Measurements from ENCODE around the gene VOPP1.
A peak's percentile ranks its signal among the peaks of the same experiment; 100 is the strongest.

VOPP1 gene

GRCh38 chr7:55558962-55559920 lies 13.1 kb downstream of the VOPP1 start:
- no peak for DNase-seq (ENCODE audit: insufficient read length, low spot score)
- peak; percentile 63 for FAIRE-seq
- TF ChIP-seq SPI1 (IDR thresholded peaks at IDR 0.05; ENCODE audit: low read depth, low read length) = no peak
- TF ChIP-seq POU2F2 (IDR thresholded peaks at IDR 0.05; ENCODE audit: low read depth, low read length) = no peak
- no peak for TF ChIP-seq POLR2A (IDR thresholded peaks at IDR 0.05; ENCODE audit: low read depth, low read length)
- TF ChIP-seq PAX5 (IDR thresholded peaks at IDR 0.05; ENCODE audit: insufficient read depth, low read length, severe bottlenecking) = no peak

GRCh38 chr7:55557666-55558188 lies 14.6 kb downstream of the VOPP1 start:
- TF ChIP-seq SPI1 (IDR thresholded peaks at IDR 0.05; ENCODE audit: low read depth, low read length) (no peak), PAX5 (IDR thresholded peaks at IDR 0.05; ENCODE audit: insufficient read depth, low read length, severe bottlenecking) (no peak), POLR2A (IDR thresholded peaks at IDR 0.05; ENCODE audit: low read depth, low read length) (peak; percentile 73), TAF1 (IDR thresholded peaks at IDR 0.05; ENCODE audit: low read depth, low read length) (peak; percentile 68), POLR2AphosphoS5 (IDR thresholded peaks at IDR 0.05; ENCODE audit: low read depth, low read length) (peak; percentile 81), POU2F2 (IDR thresholded peaks at IDR 0.05; ENCODE audit: low read depth, low read length) (peak; percentile 95)
- peak; percentile 53 for DNase-seq (ENCODE audit: insufficient read length, low spot score)
- FAIRE-seq = peak; percentile 97

GRCh38 chr7:55556492-55556891 lies 15.8 kb downstream of the VOPP1 start:
- no peak for FAIRE-seq

GRCh38 chr7:55556031-55556430 lies 16.3 kb downstream of the VOPP1 start:
- TF ChIP-seq SPI1 (IDR thresholded peaks at IDR 0.05; ENCODE audit: low read depth, low read length) = no peak
- FAIRE-seq = peak; percentile 80
- no peak for DNase-seq (ENCODE audit: insufficient read length, low spot score)

More at GRCh38 chr7:55556492-55556891, 15.8 kb downstream of the VOPP1 start:
- TF ChIP-seq POLR2AphosphoS5 (IDR thresholded peaks at IDR 0.05; ENCODE audit: low read depth, low read length) = no peak
- TF ChIP-seq POLR2A (IDR thresholded peaks at IDR 0.05; ENCODE audit: low read depth, low read length) = no peak
- TF ChIP-seq TAF1 (IDR thresholded peaks at IDR 0.05; ENCODE audit: low read depth, low read length) = no peak
- no peak for TF ChIP-seq POU2F2 (IDR thresholded peaks at IDR 0.05; ENCODE audit: low read depth, low read length)
- no peak for TF ChIP-seq SPI1 (IDR thresholded peaks at IDR 0.05; ENCODE audit: low read depth, low read length)
- TF ChIP-seq PAX5 (IDR thresholded peaks at IDR 0.05; ENCODE audit: insufficient read depth, low read length, severe bottlenecking) = no peak
- no peak for DNase-seq (ENCODE audit: insufficient read length, low spot score)

- TF ChIP-seq POLR2A (IDR thresholded peaks at IDR 0.05; ENCODE audit: low read depth, low read length) (peak; percentile 41; the same call in 1 of the 2 replicates), SPI1 (IDR thresholded peaks at IDR 0.05; ENCODE audit: low read depth, low read length) (no peak)
- no peak for DNase-seq (ENCODE audit: insufficient read length, low spot score)
- peak; percentile 64 for FAIRE-seq
Measured at GRCh38 chr7:55555160-55555559, 17.1 kb downstream of the VOPP1 start.

GRCh38 chr7:55554038-55554437 lies 18.3 kb downstream of the VOPP1 start:
- no peak for DNase-seq (ENCODE audit: insufficient read length, low spot score)
- no peak for TF ChIP-seq POLR2A (IDR thresholded peaks at IDR 0.05; ENCODE audit: low read depth, low read length)
- no peak for TF ChIP-seq TAF1 (IDR thresholded peaks at IDR 0.05; ENCODE audit: low read depth, low read length)
- TF ChIP-seq SPI1 (IDR thresholded peaks at IDR 0.05; ENCODE audit: low read depth, low read length) = no peak
- FAIRE-seq = peak; percentile 31

- DNase-seq (ENCODE audit: insufficient read length, low spot score) (no peak), FAIRE-seq (no peak)
- TF ChIP-seq POU2F2 (IDR thresholded peaks at IDR 0.05; ENCODE audit: low read depth, low read length) (no peak), POLR2AphosphoS5 (IDR thresholded peaks at IDR 0.05; ENCODE audit: low read depth, low read length) (no peak), POLR2A (IDR thresholded peaks at IDR 0.05; ENCODE audit: low read depth, low read length) (no peak)
Measured at GRCh38 chr7:55553024-55553345, 19.3 kb downstream of the VOPP1 start.

GRCh38 chr7:55552320-55553023 lies 19.8 kb downstream of the VOPP1 start:
- peak; percentile 28 for FAIRE-seq
- no peak for TF ChIP-seq POLR2AphosphoS5 (IDR thresholded peaks at IDR 0.05; ENCODE audit: low read depth, low read length)
- no peak for TF ChIP-seq POLR2A (IDR thresholded peaks at IDR 0.05; ENCODE audit: low read depth, low read length)
- TF ChIP-seq PAX5 (IDR thresholded peaks at IDR 0.05; ENCODE audit: insufficient read depth, low read length, severe bottlenecking) = no peak
- no peak for TF ChIP-seq TAF1 (IDR thresholded peaks at IDR 0.05; ENCODE audit: low read depth, low read length)
- TF ChIP-seq POU2F2 (IDR thresholded peaks at IDR 0.05; ENCODE audit: low read depth, low read length) = no peak
- no peak for TF ChIP-seq SPI1 (IDR thresholded peaks at IDR 0.05; ENCODE audit: low read depth, low read length)
- no peak for DNase-seq (ENCODE audit: insufficient read length, low spot score)

GRCh38 chr7:55550841-55551537 lies 21.3 kb downstream of the VOPP1 start:
- TF ChIP-seq SPI1 (IDR thresholded peaks at IDR 0.05; ENCODE audit: low read depth, low read length) (no peak), POLR2A (IDR thresholded peaks at IDR 0.05; ENCODE audit: low read depth, low read length) (no peak)
- DNase-seq (ENCODE audit: insufficient read length, low spot score) (no peak), FAIRE-seq (peak; percentile 66)
